K562 (cell line): Measurements from ENCODE around the gene DNAJB2. TPM values are rescaled to one million over a fixed set of nuclear protein-coding genes. Genes with fewer than 3 reads are reported as not detected.

Source experiments
- BHLHE40 ChIP-seq: IDR thresholded peaks from 2 replicates; pipeline ENCODE4 v1.6.1; 2011; ENCODE audit warnings: low read length, improper control_type of control experiment
- C11orf30 ChIP-seq: fragments of 450-650 bp; IDR thresholded peaks from 2 replicates; pipeline ENCODE4 v1.6.1; 2016; ENCODE audit warnings: low read depth, mild to moderate bottlenecking
- FOXA3 ChIP-seq, 2 experiments: fragments of 450-650 bp in 1 of 2; sonication (generic) in 1 of 2; formaldehyde crosslinking; IDR thresholded peaks in 1 of 2; conservative IDR thresholded peaks in 1 of 2; 2 replicates each; pipeline versions ENCODE4 v1.4.0 to v1.8.0; 2020 to 2022; ENCODE audit warnings: mild to moderate bottlenecking in 2 of 2, missing genetic modification reagents in 1 of 2
- MAFF ChIP-seq: IDR thresholded peaks from 2 replicates; pipeline ENCODE4 v1.6.1; 2012; ENCODE audit warnings: low read length, improper control_type of control experiment
- MNT ChIP-seq, 2 experiments: fragments of 450-650 bp; conservative IDR thresholded peaks; 2 replicates each; pipeline ENCODE4 v1.6.1; 2017; ENCODE audit warnings: mild to moderate bottlenecking in 2 of 2, moderate library complexity in 2 of 2
- NFE2 ChIP-seq: IDR thresholded peaks from 2 replicates; pipeline ENCODE4 v1.6.1; 2014; ENCODE audit warnings: antibody characterized with exemption, low read depth
- NR0B1 ChIP-seq: fragments of 450-650 bp; IDR thresholded peaks from one replicate; pipeline ENCODE4 v1.6.1; 2018; ENCODE audit warnings: mild to moderate bottlenecking, moderate library complexity; ENCODE audit not compliant: partially characterized antibody
- RBBP5 ChIP-seq: fragments of 200-600 bp; sonication (generic); IDR thresholded peaks from 2 replicates; pipeline ENCODE4 v1.6.1; 2012; ENCODE audit warnings: borderline replicate concordance, mild to moderate bottlenecking, low read length, control low read depth, inconsistent platforms; ENCODE audit not compliant: insufficient read depth, poor library complexity, severe bottlenecking
- SIN3A ChIP-seq, 2 experiments: fragments of 150-350 bp in 1 of 2; IDR thresholded peaks; 2 replicates each; pipeline ENCODE4 v1.6.1; 2011 to 2016; ENCODE audit warnings: borderline replicate concordance in 2 of 2, low read depth in 2 of 2, low read length in 2 of 2, mild to moderate bottlenecking in 2 of 2, moderate library complexity in 2 of 2; ENCODE audit not compliant: control insufficient read depth in 1 of 2
- SPI1 ChIP-seq: IDR thresholded peaks from 2 replicates; pipeline ENCODE4 v1.6.1; 2011; ENCODE audit warnings: low read depth, low read length, control low read depth, borderline replicate concordance
- TAF1 ChIP-seq: IDR thresholded peaks from 2 replicates; pipeline ENCODE4 v1.6.1; 2011; ENCODE audit warnings: mild to moderate bottlenecking, low read length, moderate library complexity; ENCODE audit not compliant: insufficient read depth, control insufficient read depth, severe bottlenecking; ENCODE audit errors: extremely low read depth
- ZNF316 ChIP-seq: fragments of 450-650 bp; IDR thresholded peaks from 2 replicates; pipeline ENCODE4 v1.6.1; 2016
- ZNF592 ChIP-seq: fragments of 450-650 bp; IDR thresholded peaks from 2 replicates; pipeline ENCODE4 v1.6.1; 2017; ENCODE audit warnings: antibody characterized with exemption, mild to moderate bottlenecking
- polyA plus RNA-seq, 8 experiments: library from polyadenylated mRNA; depleted of rRNA in 4 of 8; stranded (reverse) in 5 of 8; unstranded in 3 of 8; fragments of >200 nt; fragmentation: Nextera tagmentation in 2 of 8; fragmentation: Illumina TruSeq in 1 of 8; extraction: Ambion mirVana in 2 of 8; extraction: Trizol in 1 of 8; gene quantifications; 2 replicates each; pipeline versions ENCODE4 v1.2.1 to v1.2.3, GENCODE V29; 2011 to 2014; ENCODE audit warnings: inconsistent platforms in 1 of 8, missing spikeins in 1 of 8
- total RNA-seq, 7 experiments: library from RNA; depleted of rRNA in 6 of 7; stranded (reverse); fragments of >200 nt in 6 of 7; fragmentation: Illumina TruSeq in 2 of 7; extraction: Trizol in 2 of 7; gene quantifications; 2 replicates each; pipeline versions ENCODE4 v1.2.1 to v1.2.3, GENCODE V29; 2011 to 2021; ENCODE audit warnings: low replicate concordance in 1 of 7

Gene DNAJB2
- total and polyA plus RNA-seq, 9 of the 15 experiments (the other 6 are each of a cell fraction or from before 2014, with no cell fraction given), result 0.08 to 3.0 (median 2.2) TPM; not detected in 1

GRCh38 chr2:219252900-219253752 is 26.0 kb upstream of the DNAJB2 start, which contains the start of gene TUBA4B (continued):
- TF ChIP-seq ZNF316, result peak; percentile 52
- peak; percentile 33; the same call in 1 of the 2 replicates for TF ChIP-seq ZNF592
- TF ChIP-seq MAFF, result peak; percentile 18; the same call in 1 of the 2 replicates
- TF ChIP-seq SIN3A (IDR thresholded peaks at IDR 0.05; ENCODE audit: borderline replicate concordance in 2 of 2, control insufficient read depth in 1 of 2, low read depth in 2 of 2, low read length in 2 of 2), result peak in 1 of 2 experiments; percentile 50; a peak in 1 of 4 replicates
- peak; percentile 41 for TF ChIP-seq RBBP5
- peak; percentile 64 for TF ChIP-seq BHLHE40
- TF ChIP-seq TAF1, result peak; percentile 13
- TF ChIP-seq NR0B1, result no peak
- peak; percentile 45; the same call in 1 of the 2 replicates for TF ChIP-seq SPI1
- TF ChIP-seq C11orf30, result peak; percentile 74
- peak; percentile 58 to 72; a peak in 3 of 4 replicates for TF ChIP-seq MNT (conservative IDR thresholded peaks at IDR 0.05)
- peak in 1 of 2 experiments; percentile 56; a peak in 1 of 4 replicates for TF ChIP-seq FOXA3 (CRISPR knock-in tag; conservative IDR thresholded peaks at IDR 0.05 in 1 of 2, IDR thresholded peaks at IDR 0.05 in 1 of 2)
- peak; percentile 79 for TF ChIP-seq NFE2
